Caco-2 (cell line): Measurements from ENCODE around the gene CALHM2. TPM values are rescaled to one million over a fixed set of nuclear protein-coding genes. Genes with fewer than 3 reads are reported as not detected.
A peak's percentile ranks its signal among the peaks of the same experiment; 100 is the strongest.
"Not testable (repeated sequence)": the region's sequence is repeated elsewhere in the genome, so short reads cannot be mapped to it uniquely, and the experiment has no call there.

Experiments used
- BruUV-seq: library from RNA; stranded (reverse); fragments of 400-500 nt; replicated peaks from 2 replicates; lab custom pipeline; 2021; lab: Mats Ljungman, UMichigan
- CTCF ChIA-PET: fragments of 300-600 bp; sonication (Branson Sonifier 250); formaldehyde crosslinking; loops from one replicate; lab custom pipeline; 2022; ENCODE audit warnings: antibody characterized with exemption; lab: Charles Lee
- POLR2A ChIA-PET: fragments of 300-600 bp; sonication (Branson Sonifier 250); formaldehyde crosslinking; loops from one replicate; lab custom pipeline; 2022; ENCODE audit warnings: antibody characterized with exemption; lab: Charles Lee
- DNase-seq, 2 experiments: peaks; one replicate each; pipeline versions ENCODE4 v3.0.0 to v3.0.0-alpha.2; 2020 to 2022
- H3K27me3 ChIP-seq: replicated peaks from 2 replicates; pipeline ENCODE4 v1.6.0; 2011; ENCODE audit warnings: low read length; ENCODE audit not compliant: control insufficient read depth, insufficient read depth
- H3K36me3 ChIP-seq: 2 replicates; pipeline ENCODE4 v1.5.1; 2011; ENCODE audit warnings: low read length; ENCODE audit not compliant: control insufficient read depth, insufficient read depth
- H3K4me1 ChIP-seq: fragments of 250-450 bp; sonication (Bioruptor Pico); 2 replicates; pipeline ENCODE4 v1.5.1; 2020; ENCODE audit warnings: mild to moderate bottlenecking
- H3K4me3 ChIP-seq: 2 replicates; pipeline ENCODE4 v1.5.1; 2011; ENCODE audit warnings: low read depth, mild to moderate bottlenecking, control low read depth, low read length
- H3K9me3 ChIP-seq: fragments of 250-450 bp; sonication (Bioruptor Pico); 2 replicates; pipeline ENCODE4 v1.5.1; 2020; ENCODE audit warnings: mild to moderate bottlenecking, moderate library complexity
- H3K27ac Mint-ChIP-seq: one replicate; pipeline ENCODE4 v1.8.0; 2022; ENCODE audit warnings: mixed read lengths; ENCODE audit not compliant: unreplicated experiment
- H3K27me3 Mint-ChIP-seq: one replicate; pipeline ENCODE4 v1.8.0; 2022; ENCODE audit warnings: mixed read lengths; ENCODE audit not compliant: insufficient read depth, unreplicated experiment
- H3K36me3 Mint-ChIP-seq: one replicate; pipeline ENCODE4 v1.8.0; 2022; ENCODE audit warnings: mild to moderate bottlenecking, mixed read lengths; ENCODE audit not compliant: insufficient read depth, unreplicated experiment
- H3K4me1 Mint-ChIP-seq: one replicate; pipeline ENCODE4 v1.8.0; 2022; ENCODE audit warnings: low read depth, mixed read lengths; ENCODE audit not compliant: unreplicated experiment
- H3K4me3 Mint-ChIP-seq: one replicate; pipeline ENCODE4 v1.8.0; 2022; ENCODE audit warnings: mild to moderate bottlenecking, moderate library complexity, mixed read lengths; ENCODE audit not compliant: unreplicated experiment
- H3K9me3 Mint-ChIP-seq: one replicate; pipeline ENCODE4 v1.8.0; 2022; ENCODE audit warnings: mixed read lengths; ENCODE audit not compliant: unreplicated experiment
- intact Hi-C: fragments of 100-400 bp; cut with micrococcal nuclease; formaldehyde crosslinking; loops from one replicate; pipeline ENCODE4 v1.10.0; 2022; ENCODE audit not compliant: unreplicated experiment
- total RNA-seq: library from RNA; stranded (reverse); gene quantifications from 2 replicates; pipeline ENCODE4 v1.2.3, GENCODE V29; 2022
- TF ChIP-seq, protein P1 (sequence below), 2 experiments: fragments of 200-600 bp in 1 of 2; IDR thresholded peaks; 1 replicate in 1 of 2; 2 replicates in 1 of 2; pipeline versions ENCODE4 v1.5.1 to v1.8.0; 2011 to 2022; ENCODE audit warnings: antibody characterized with exemption in 1 of 2, control low read depth in 1 of 2, inconsistent platforms in 1 of 2, low read depth in 1 of 2, low read length in 1 of 2, mild to moderate bottlenecking in 1 of 2, moderate library complexity in 1 of 2; ENCODE audit not compliant: insufficient read depth in 1 of 2, severe bottlenecking in 1 of 2, unreplicated experiment in 1 of 2

The CALHM2 gene
- total RNA-seq, 1 experiment from 2014 or later = 0.52 TPM

DNA sequence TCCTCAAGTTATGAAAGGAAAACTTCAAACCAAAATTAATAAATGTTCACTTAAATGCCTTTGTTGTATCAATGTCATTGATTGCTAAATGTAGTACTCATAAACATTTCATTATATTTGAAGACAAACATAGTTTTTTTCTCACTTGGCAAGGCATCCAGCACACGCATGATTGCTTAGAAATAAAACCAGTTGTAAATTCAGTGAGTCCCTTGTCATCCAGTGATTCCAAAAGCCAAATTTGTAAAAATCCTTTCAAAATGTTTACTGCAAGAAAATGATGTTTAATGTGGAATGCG lies 35.2 kb upstream of the CALHM2 start:
- Histone ChIP-seq H3K9me3 (no peaks in the 10 kb centered on the region), H3K4me3 (no peak overlapping the region), H3K4me1 (peaks cover 9% of the 10 kb centered on the region), H3K27me3 (no peaks in the 10 kb centered on the region), H3K36me3 (no peaks in the 10 kb centered on the region)
- DNase-seq = no peak
- CTCF ChIA-PET = no interaction called here
- H3K9me3 Mint-ChIP-seq = no peaks in the 10 kb centered on the region
- no peak overlapping the region for H3K27ac Mint-ChIP-seq
- TF ChIP-seq, protein P1, sequence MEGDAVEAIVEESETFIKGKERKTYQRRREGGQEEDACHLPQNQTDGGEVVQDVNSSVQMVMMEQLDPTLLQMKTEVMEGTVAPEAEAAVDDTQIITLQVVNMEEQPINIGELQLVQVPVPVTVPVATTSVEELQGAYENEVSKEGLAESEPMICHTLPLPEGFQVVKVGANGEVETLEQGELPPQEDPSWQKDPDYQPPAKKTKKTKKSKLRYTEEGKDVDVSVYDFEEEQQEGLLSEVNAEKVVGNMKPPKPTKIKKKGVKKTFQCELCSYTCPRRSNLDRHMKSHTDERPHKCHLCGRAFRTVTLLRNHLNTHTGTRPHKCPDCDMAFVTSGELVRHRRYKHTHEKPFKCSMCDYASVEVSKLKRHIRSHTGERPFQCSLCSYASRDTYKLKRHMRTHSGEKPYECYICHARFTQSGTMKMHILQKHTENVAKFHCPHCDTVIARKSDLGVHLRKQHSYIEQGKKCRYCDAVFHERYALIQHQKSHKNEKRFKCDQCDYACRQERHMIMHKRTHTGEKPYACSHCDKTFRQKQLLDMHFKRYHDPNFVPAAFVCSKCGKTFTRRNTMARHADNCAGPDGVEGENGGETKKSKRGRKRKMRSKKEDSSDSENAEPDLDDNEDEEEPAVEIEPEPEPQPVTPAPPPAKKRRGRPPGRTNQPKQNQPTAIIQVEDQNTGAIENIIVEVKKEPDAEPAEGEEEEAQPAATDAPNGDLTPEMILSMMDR (IDR thresholded peaks at IDR 0.05; ENCODE audit: insufficient read depth in 1 of 2, low read depth in 1 of 2, low read length in 1 of 2, severe bottlenecking in 1 of 2, unreplicated experiment in 1 of 2) = no peak
- intact Hi-C loops = loop anchor here (5.0 kb wide), 2 partner anchors 35 to 105 kb away; partner anchors contain the start of gene CALHM2
- no TSS peak for BruUV-seq
- H3K4me1 Mint-ChIP-seq = peaks cover 12% of the 10 kb centered on the region
- POLR2A ChIA-PET = no interaction called here
- no peaks in the 10 kb centered on the region for H3K27me3 Mint-ChIP-seq
- H3K4me3 Mint-ChIP-seq = no peak overlapping the region
- no peaks in the 10 kb centered on the region for H3K36me3 Mint-ChIP-seq

DNA sequence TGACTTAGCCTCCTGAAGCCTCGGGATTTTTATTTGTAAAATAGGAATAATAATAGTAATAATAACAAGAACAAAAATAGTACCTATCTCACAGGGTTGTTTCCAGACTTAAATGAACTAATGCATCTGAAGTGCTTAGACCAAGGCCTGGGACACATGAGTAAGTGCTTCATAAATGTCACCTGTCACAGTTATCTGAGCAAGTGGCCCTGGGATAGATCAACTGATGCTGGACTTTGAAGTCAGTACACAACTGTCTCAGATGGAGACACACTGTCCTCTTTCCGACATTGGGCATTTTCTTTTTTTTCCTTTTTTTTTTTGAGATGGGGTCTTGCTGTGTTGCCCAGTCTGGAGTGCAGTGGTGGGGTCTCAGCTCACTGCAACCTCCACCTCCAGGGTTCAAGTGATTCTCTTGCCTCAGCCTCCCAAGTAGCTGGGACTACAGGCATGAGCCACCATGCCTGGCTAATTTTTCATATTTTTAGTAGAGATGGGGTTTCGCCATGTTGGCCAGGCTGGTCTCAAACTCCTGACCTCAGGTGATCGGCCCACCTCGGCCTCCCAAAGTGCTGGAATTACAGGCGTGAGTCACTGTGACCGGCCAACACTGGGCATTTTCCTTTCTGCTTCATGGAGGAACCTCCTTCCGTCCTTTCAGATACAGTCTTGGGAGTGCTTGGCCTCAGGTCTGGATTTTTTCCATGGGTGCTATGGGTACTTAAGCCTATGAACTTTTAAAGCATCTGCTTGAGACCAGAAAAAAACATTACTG lies 34.7 kb upstream of the CALHM2 start:
- H3K27ac Mint-ChIP-seq, H3K36me3 Mint-ChIP-seq, DNase-seq, H3K27me3 ChIP-seq, POLR2A ChIA-PET, H3K9me3 Mint-ChIP-seq, H3K27me3 Mint-ChIP-seq, H3K36me3 ChIP-seq, H3K4me3 Mint-ChIP-seq, H3K4me3 ChIP-seq, H3K4me1 Mint-ChIP-seq, BruUV-seq, H3K9me3 ChIP-seq, H3K4me1 ChIP-seq: not testable (repeated sequence)
- intact Hi-C loops = loop anchor here (5.0 kb wide), 2 partner anchors 35 to 105 kb away; partner anchors contain the start of gene CALHM2
- CTCF ChIA-PET = interaction anchor here (1.8 kb wide), 1 partner anchor 70 kb away, joined by 7 read pairs; no protein-coding TSS in a partner anchor

DNA sequence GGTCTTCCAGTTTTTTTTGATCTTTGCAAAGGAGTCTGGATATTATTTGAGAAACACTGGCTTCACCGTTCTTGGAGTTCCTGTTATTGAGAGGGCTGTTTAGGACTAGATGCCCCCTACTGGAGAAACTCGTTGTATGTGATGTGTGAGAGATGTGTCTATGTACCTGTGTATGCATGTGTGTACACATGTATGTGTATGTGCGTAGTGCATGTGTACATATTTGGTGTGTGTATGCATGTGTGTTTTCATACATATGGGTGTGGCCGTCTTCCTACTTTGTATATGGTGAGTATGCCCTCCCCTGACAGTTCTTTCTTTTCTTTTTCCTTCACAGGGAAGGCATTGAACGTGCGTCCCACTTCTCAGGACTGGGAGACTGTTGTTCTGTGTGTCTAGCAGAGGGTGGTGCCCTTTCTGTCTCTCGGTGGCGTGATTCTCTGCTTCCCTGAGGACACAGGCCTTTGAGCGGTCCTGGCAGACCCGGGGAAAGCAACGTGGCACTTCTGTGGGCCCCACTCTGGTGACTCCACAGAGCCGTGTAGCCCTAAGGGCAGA lies 29.9 kb upstream of the CALHM2 start:
- no TSS peak for BruUV-seq
- Mint-ChIP-seq H3K9me3 (no peaks in the 10 kb centered on the region), H3K27me3 (no peaks in the 10 kb centered on the region), H3K36me3 (no peaks in the 10 kb centered on the region), H3K4me3 (no peak overlapping the region), H3K27ac (no peak overlapping the region), H3K4me1 (no peaks in the 10 kb centered on the region)
- Histone ChIP-seq H3K4me1 (no peaks in the 10 kb centered on the region), H3K27me3 (no peaks in the 10 kb centered on the region), H3K9me3 (no peaks in the 10 kb centered on the region), H3K4me3 (no peak overlapping the region), H3K36me3 (no peaks in the 10 kb centered on the region)
- TF ChIP-seq, protein P1 (IDR thresholded peaks at IDR 0.05; ENCODE audit: insufficient read depth in 1 of 2, low read depth in 1 of 2, low read length in 1 of 2, severe bottlenecking in 1 of 2, unreplicated experiment in 1 of 2) = peak; percentile 62 to 72
- CTCF ChIA-PET = no interaction called here
- DNase-seq = peak in 1 of 2 experiments; percentile 57
- POLR2A ChIA-PET = no interaction called here
- intact Hi-C loops = no loop called here
